Liver (tissue), 9 donors: ENCODE data around the gene ST3GAL3. TPM values are rescaled to one million over a fixed set of nuclear protein-coding genes. Genes with fewer than 3 reads are reported as not detected.

ENCODE experiments used
- DNase-seq: peaks from one replicate; pipeline ENCODE4 v3.0.0-alpha.2; 2017; ENCODE audit warnings: low spot score
- H3K27ac ChIP-seq, 2 donors: one replicate each; pipeline ENCODE4 v1.7.0; 2013; ENCODE audit warnings: inconsistent platforms in 2 of 2, low read length in 2 of 2, control low read depth in 1 of 2, low read depth in 1 of 2, mild to moderate bottlenecking in 1 of 2
- H3K27me3 ChIP-seq, 4 donors: one replicate each; pipeline versions ENCODE4 v1.6.1 to v1.7.0; 2013; ENCODE audit warnings: low read length in 3 of 4, inconsistent platforms in 1 of 4, mild to moderate bottlenecking in 1 of 4, moderate library complexity in 1 of 4; ENCODE audit not compliant: control insufficient read depth in 4 of 4, insufficient read depth in 4 of 4
- H3K36me3 ChIP-seq, 4 donors: one replicate each; pipeline versions ENCODE4 v1.6.1 to v1.7.0; 2013; ENCODE audit warnings: low read length in 3 of 4, mild to moderate bottlenecking in 3 of 4, low read depth in 1 of 4, moderate library complexity in 1 of 4; ENCODE audit not compliant: control insufficient read depth in 4 of 4, insufficient read depth in 3 of 4
- H3K4me1 ChIP-seq, 4 donors: one replicate each; pipeline versions ENCODE4 v1.6.1 to v1.7.0; 2013; ENCODE audit warnings: low read length in 3 of 4, mild to moderate bottlenecking in 3 of 4, moderate library complexity in 1 of 4; ENCODE audit not compliant: control insufficient read depth in 4 of 4, insufficient read depth in 4 of 4
- H3K4me3 ChIP-seq, 3 donors: one replicate each; pipeline versions ENCODE4 v1.6.1 to v1.7.0; 2013; ENCODE audit warnings: low read length in 3 of 3, control low read depth in 1 of 3, low read depth in 1 of 3, mild to moderate bottlenecking in 1 of 3
- H3K9ac ChIP-seq, 2 donors: one replicate each; pipeline ENCODE4 v1.7.0; 2013; ENCODE audit warnings: low read length in 2 of 2, mild to moderate bottlenecking in 2 of 2, moderate library complexity in 2 of 2, control low read depth in 1 of 2, low read depth in 1 of 2
- H3K9me3 ChIP-seq, 4 donors: one replicate each; pipeline versions ENCODE4 v1.6.1 to v1.7.0; 2013; ENCODE audit warnings: low read length in 3 of 4; ENCODE audit not compliant: control insufficient read depth in 4 of 4
- ATF3 ChIP-seq: IDR thresholded peaks from 2 replicates; pipeline ENCODE4 v1.6.1; 2016; ENCODE audit warnings: antibody characterized with exemption
- CTCF ChIP-seq: fragments of 150-350 bp; IDR thresholded peaks from 2 replicates; pipeline ENCODE4 v1.5.1; 2017; ENCODE audit warnings: improper control_type of control experiment, low read depth, low read length; ENCODE audit not compliant: missing input control
- EGR1 ChIP-seq, 2 donors: IDR thresholded peaks; 2 replicates each; pipeline ENCODE4 v1.6.1; 2016 to 2018; ENCODE audit warnings: antibody characterized with exemption in 2 of 2, low read depth in 2 of 2
- FOXA2 ChIP-seq: IDR thresholded peaks from 2 replicates; pipeline ENCODE4 v1.6.1; 2016; ENCODE audit warnings: antibody characterized with exemption
- GABPA ChIP-seq, 2 donors: IDR thresholded peaks in 1 of 2; conservative IDR thresholded peaks in 1 of 2; 2 replicates each; pipeline ENCODE4 v1.6.1; 2016; ENCODE audit warnings: antibody characterized with exemption in 2 of 2, mild to moderate bottlenecking in 1 of 2, moderate library complexity in 1 of 2
- HNF4A ChIP-seq, 2 donors: conservative IDR thresholded peaks; 2 replicates each; pipeline ENCODE4 v1.6.1; 2016; ENCODE audit warnings: antibody characterized with exemption in 2 of 2, mild to moderate bottlenecking in 2 of 2
- HNF4G ChIP-seq: IDR thresholded peaks from 2 replicates; pipeline ENCODE4 v1.6.1; 2016; ENCODE audit warnings: antibody characterized with exemption
- JUND ChIP-seq, 2 donors: IDR thresholded peaks; 2 replicates each; pipeline ENCODE4 v1.6.1; 2016; ENCODE audit warnings: antibody characterized with exemption in 2 of 2
- MAX ChIP-seq: IDR thresholded peaks from 2 replicates; pipeline ENCODE4 v1.6.1; 2016; ENCODE audit warnings: antibody characterized with exemption
- NR2F2 ChIP-seq: IDR thresholded peaks from 2 replicates; pipeline ENCODE4 v1.6.1; 2016; ENCODE audit warnings: antibody characterized with exemption
- RAD21 ChIP-seq, 2 donors: IDR thresholded peaks; 2 replicates each; pipeline ENCODE4 v1.6.1; 2016; ENCODE audit warnings: antibody characterized with exemption in 2 of 2, mild to moderate bottlenecking in 2 of 2
- REST ChIP-seq: IDR thresholded peaks from 2 replicates; pipeline ENCODE4 v1.6.1; 2016; ENCODE audit warnings: antibody characterized with exemption, mild to moderate bottlenecking
- RXRA ChIP-seq, 2 donors: IDR thresholded peaks; 2 replicates each; pipeline ENCODE4 v1.6.1; 2017 to 2018; ENCODE audit warnings: antibody characterized with exemption in 2 of 2, mild to moderate bottlenecking in 1 of 2
- SP1 ChIP-seq: IDR thresholded peaks from 2 replicates; pipeline ENCODE4 v1.6.1; 2018; ENCODE audit warnings: antibody characterized with exemption, mild to moderate bottlenecking
- TAF1 ChIP-seq: conservative IDR thresholded peaks from 2 replicates; pipeline ENCODE4 v1.6.1; 2016; ENCODE audit warnings: antibody characterized with exemption, mild to moderate bottlenecking
- YY1 ChIP-seq: IDR thresholded peaks from 2 replicates; pipeline ENCODE4 v1.6.1; 2016; ENCODE audit warnings: antibody characterized with exemption, mild to moderate bottlenecking
- ZBTB33 ChIP-seq: IDR thresholded peaks from 2 replicates; pipeline ENCODE4 v1.6.1; 2016; ENCODE audit warnings: antibody characterized with exemption
- WGBS: extraction: QIAGEN DNeasy Blood & Tissue Kit; methylation state at CpG from one replicate; pipeline ENCODE4 v1.1.7; 2013; 5-methylcytosine and 5-hydroxymethylcytosine counted together
- polyA plus RNA-seq, 2 donors: library from polyadenylated mRNA; stranded (reverse) in 1 of 2; unstranded in 1 of 2; fragments of 200-250 nt in 1 of 2; fragments of >200 nt in 1 of 2; fragmentation: Nextera tagmentation in 1 of 2; extraction: Ambion mirVana in 1 of 2; gene quantifications; one replicate each; pipeline versions ENCODE4 v1.2.1 to v1.2.3, GENCODE V29; 2013 to 2015
- total RNA-seq, 2 donors: library from RNA; depleted of rRNA; stranded (reverse); fragments of >200 nt; gene quantifications; one replicate each; pipeline ENCODE4 v1.2.3, GENCODE V29; 2014
- donor health status: healthy.
- donor health status: healthy.
- donor health status: healthy.
- donor health status: healthy.
- donor health status: healthy.

Gene ST3GAL3
- total and polyA plus RNA-seq, 4 donors: 4.9 to 11.4 (median 8.1) TPM

- TF ChIP-seq ZBTB33 (no peak), EGR1 (IDR thresholded peaks at IDR 0.05; ENCODE audit: low read depth in 2 of 2) (no peak), HNF4G (no peak), TAF1 (no peak), MAX (no peak), RAD21 (IDR thresholded peaks at IDR 0.05) (no peak), JUND (IDR thresholded peaks at IDR 0.05) (no peak), RXRA (IDR thresholded peaks at IDR 0.05) (no peak), HNF4A (conservative IDR thresholded peaks at IDR 0.05) (no peak), CTCF (no peak), FOXA2 (no peak), ATF3 (no peak), GABPA (IDR thresholded peaks at IDR 0.05 in 1 of 2, conservative IDR thresholded peaks at IDR 0.05 in 1 of 2) (no peak), REST (no peak)
- H3K27me3 ChIP-seq: no peaks in the 10 kb centered on the region
- H3K9ac ChIP-seq: no peak overlapping the region
- H3K4me1 ChIP-seq: no peaks in the 10 kb centered on the region
- DNase-seq: no peak
- H3K36me3 ChIP-seq: peaks cover 35 to 82% (median 74%) of the 10 kb centered on the region in 4 donors
- no peak overlapping the region for H3K27ac ChIP-seq
- WGBS: 86% methylated on average over 4 of the region's 4 CpGs
- no peak overlapping the region for H3K4me3 ChIP-seq
- H3K9me3 ChIP-seq: no peaks in the 10 kb centered on the region
Measured at GRCh38 chr1:43660355-43660754, 47.0 kb upstream of the ST3GAL3 start.

- H3K36me3 ChIP-seq: peaks cover 46 to 96% (median 87%) of the 10 kb centered on the region in 4 donors
- H3K9ac ChIP-seq: no peak overlapping the region
- H3K4me1 ChIP-seq: no peaks in the 10 kb centered on the region
- DNase-seq: no peak
- no peaks in the 10 kb centered on the region for H3K9me3 ChIP-seq
- no peak overlapping the region for H3K27ac ChIP-seq
- whole genome bisulfite sequencing: 90% methylated on average over 4 of the region's 4 CpGs
- no peak overlapping the region for H3K4me3 ChIP-seq
- H3K27me3 ChIP-seq: no peaks in the 10 kb centered on the region
- no peak for TF ChIP-seq RAD21 (IDR thresholded peaks at IDR 0.05)
- TF ChIP-seq CTCF: no peak
- no peak for TF ChIP-seq MAX
- no peak for TF ChIP-seq YY1
- TF ChIP-seq HNF4G: no peak
- TF ChIP-seq FOXA2: no peak
- no peak for TF ChIP-seq TAF1
- no peak for TF ChIP-seq ATF3
- no peak for TF ChIP-seq GABPA (IDR thresholded peaks at IDR 0.05 in 1 of 2, conservative IDR thresholded peaks at IDR 0.05 in 1 of 2)
- TF ChIP-seq REST: no peak
- no peak for TF ChIP-seq NR2F2
- TF ChIP-seq JUND (IDR thresholded peaks at IDR 0.05): no peak
- no peak for TF ChIP-seq SP1
Measured at GRCh38 chr1:43664369-43664768, 43.0 kb upstream of the ST3GAL3 start.
